Vagina (tissue), 2 donors: ENCODE data around the gene C3orf22. TPM values are rescaled to one million over a fixed set of nuclear protein-coding genes. Genes with fewer than 3 reads are reported as not detected.

Experiments used
- DNase-seq, 2 donors: peaks; one replicate each; pipeline ENCODE4 v3.0.0-alpha.2; 2017; ENCODE audit errors: extremely low spot score in 2 of 2
- H3K27ac ChIP-seq: fragments of 200-600 bp; sonication (generic); one replicate; pipeline ENCODE4 v1.5.1; 2019
- H3K27me3 ChIP-seq: fragments of 200-600 bp; sonication (generic); one replicate; pipeline ENCODE4 v1.5.1; 2019
- H3K36me3 ChIP-seq, 2 donors: fragments of 200-600 bp; sonication (generic); one replicate each; pipeline ENCODE4 v1.5.1; 2017 to 2019
- H3K4me1 ChIP-seq: fragments of 200-600 bp; sonication (generic); one replicate; pipeline ENCODE4 v1.5.1; 2019
- H3K4me3 ChIP-seq, 2 donors: fragments of 200-600 bp; sonication (generic); 1 replicate in 1 of 2; 2 replicates in 1 of 2; pipeline ENCODE4 v1.5.1; 2016 to 2019
- H3K9me3 ChIP-seq: fragments of 200-600 bp; sonication (generic); one replicate; pipeline ENCODE4 v1.5.1; 2019
- CTCF ChIP-seq, 3 experiments: fragments of 450-650 bp in 2 of 3; fragments of 200-600 bp in 1 of 3; sonication (generic) in 1 of 3; IDR thresholded peaks; one replicate each; pipeline ENCODE4 v1.5.1; 2017 to 2019; ENCODE audit warnings: antibody characterized with exemption in 3 of 3, mild to moderate bottlenecking in 2 of 3, moderate library complexity in 2 of 3
- POLR2A ChIP-seq, 2 donors: fragments of 450-650 bp; IDR thresholded peaks; one replicate each; pipeline ENCODE4 v1.6.1; 2017; ENCODE audit warnings: antibody characterized with exemption in 2 of 2, mild to moderate bottlenecking in 2 of 2, moderate library complexity in 2 of 2
- POLR2AphosphoS5 ChIP-seq, 2 donors: sonication (generic); formaldehyde crosslinking; IDR thresholded peaks; one replicate each; pipeline ENCODE4 v1.9.0; 2017; ENCODE audit warnings: antibody characterized with exemption in 2 of 2, mild to moderate bottlenecking in 2 of 2, low read depth in 1 of 2; ENCODE audit not compliant: insufficient read depth in 1 of 2
- intact Hi-C: fragments of 100-400 bp; cut with DNase I; formaldehyde crosslinking; loops from one replicate; pipeline ENCODE4 v1.15.1; 2023
- total RNA-seq: library from RNA; depleted of rRNA; stranded (reverse); fragments of >200 nt; gene quantifications from one replicate; pipeline ENCODE4 v1.2.3, GENCODE V29; 2016

Gene C3orf22
- total RNA-seq, 1 donor from 2014 or later = not detected

- no peaks in the 10 kb centered on the region for H3K4me1 ChIP-seq
- H3K27ac ChIP-seq = no peak overlapping the region
- intact Hi-C loops = no loop called here
- H3K36me3 ChIP-seq = no peaks in the 10 kb centered on the region
- H3K9me3 ChIP-seq = no peaks in the 10 kb centered on the region
- TF ChIP-seq CTCF (IDR thresholded peaks at IDR 0.05) (no peak), POLR2AphosphoS5 (IDR thresholded peaks at IDR 0.05; ENCODE audit: insufficient read depth in 1 of 2, low read depth in 1 of 2) (no peak), POLR2A (IDR thresholded peaks at IDR 0.05) (no peak)
- no peak for DNase-seq
- no peak overlapping the region for H3K4me3 ChIP-seq
- H3K27me3 ChIP-seq = no peaks in the 10 kb centered on the region
Measured at GRCh38 chr3:126538966-126539365, 19.8 kb downstream of the C3orf22 start.

DNA sequence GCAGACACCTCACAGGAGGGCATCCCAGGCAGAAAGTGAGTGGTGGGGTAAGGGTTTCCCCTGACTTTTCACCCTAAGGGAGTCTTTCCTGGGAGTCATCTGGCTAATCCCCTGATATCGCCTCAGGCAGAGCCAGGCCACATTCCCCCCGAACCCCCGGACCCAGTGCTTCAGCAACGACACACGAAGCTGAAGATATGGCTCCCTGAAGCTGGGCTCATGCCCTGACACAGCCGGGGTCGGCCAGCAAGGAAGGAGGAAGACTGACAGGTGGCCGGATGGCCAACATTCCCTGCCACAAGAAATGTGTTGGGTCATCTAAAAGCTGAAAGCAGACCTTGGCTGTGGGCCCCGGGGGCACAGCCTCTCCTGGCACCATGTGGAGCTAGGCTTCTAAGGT, 20.4 kb downstream of the C3orf22 start:
- no peaks in the 10 kb centered on the region for H3K27me3 ChIP-seq
- no peaks in the 10 kb centered on the region for H3K4me1 ChIP-seq
- H3K27ac ChIP-seq = no peak overlapping the region
- no peaks in the 10 kb centered on the region for H3K36me3 ChIP-seq
- intact Hi-C loops = no loop called here
- no peak overlapping the region for H3K4me3 ChIP-seq
- no peaks in the 10 kb centered on the region for H3K9me3 ChIP-seq
- no peak for DNase-seq
- no peak for TF ChIP-seq POLR2A (IDR thresholded peaks at IDR 0.05)
- no peak for TF ChIP-seq POLR2AphosphoS5 (IDR thresholded peaks at IDR 0.05; ENCODE audit: insufficient read depth in 1 of 2, low read depth in 1 of 2)
- no peak for TF ChIP-seq CTCF (IDR thresholded peaks at IDR 0.05)

- DNase-seq = no peak
- intact Hi-C loops = no loop called here
- Histone ChIP-seq H3K27ac (no peak overlapping the region), H3K4me1 (no peaks in the 10 kb centered on the region), H3K36me3 (no peaks in the 10 kb centered on the region), H3K9me3 (no peaks in the 10 kb centered on the region), H3K4me3 (no peak overlapping the region), H3K27me3 (no peaks in the 10 kb centered on the region)
- TF ChIP-seq POLR2A (IDR thresholded peaks at IDR 0.05) (no peak), POLR2AphosphoS5 (IDR thresholded peaks at IDR 0.05; ENCODE audit: insufficient read depth in 1 of 2, low read depth in 1 of 2) (no peak), CTCF (IDR thresholded peaks at IDR 0.05) (no peak)
Measured at GRCh38 chr3:126537730-126538281, 20.9 kb downstream of the C3orf22 start.

- DNase-seq = no peak
- Histone ChIP-seq H3K9me3 (no peaks in the 10 kb centered on the region), H3K27me3 (no peaks in the 10 kb centered on the region), H3K4me3 (no peak overlapping the region), H3K4me1 (no peaks in the 10 kb centered on the region), H3K36me3 (no peaks in the 10 kb centered on the region), H3K27ac (no peak overlapping the region)
- TF ChIP-seq CTCF (IDR thresholded peaks at IDR 0.05) (no peak), POLR2A (IDR thresholded peaks at IDR 0.05) (no peak), POLR2AphosphoS5 (IDR thresholded peaks at IDR 0.05; ENCODE audit: insufficient read depth in 1 of 2, low read depth in 1 of 2) (no peak)
- intact Hi-C loops = no loop called here
Measured at GRCh38 chr3:126537116-126537729, 21.5 kb downstream of the C3orf22 start.

DNA sequence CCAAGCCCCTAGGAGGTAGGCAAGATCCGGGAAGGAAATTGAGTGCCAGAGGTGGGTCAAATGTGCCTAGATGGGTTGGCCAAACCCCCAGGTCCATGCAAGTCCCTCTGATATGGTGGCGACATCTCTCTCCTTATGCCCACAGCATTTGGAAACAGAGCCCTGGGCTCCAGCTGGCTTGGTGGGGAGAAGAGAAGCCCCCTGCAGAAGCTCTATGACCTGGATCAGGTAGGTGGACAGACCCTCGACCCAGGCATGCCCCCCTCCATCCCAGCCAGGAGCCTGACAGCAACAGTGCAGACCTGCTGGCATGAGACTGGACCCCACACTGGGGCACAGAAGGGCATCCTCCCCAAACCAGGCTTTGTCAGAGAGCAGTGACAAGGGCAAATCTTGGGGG, 22.6 kb downstream of the C3orf22 start:
- H3K4me3 ChIP-seq = no peak overlapping the region
- no peak for DNase-seq
- H3K36me3 ChIP-seq = no peaks in the 10 kb centered on the region
- no peak for TF ChIP-seq CTCF (IDR thresholded peaks at IDR 0.05)
- no peak for TF ChIP-seq POLR2AphosphoS5 (IDR thresholded peaks at IDR 0.05; ENCODE audit: insufficient read depth in 1 of 2, low read depth in 1 of 2)
- TF ChIP-seq POLR2A (IDR thresholded peaks at IDR 0.05) = no peak
- H3K27ac ChIP-seq = no peak overlapping the region
- H3K9me3 ChIP-seq = no peaks in the 10 kb centered on the region
- intact Hi-C loops = no loop called here
- no peaks in the 10 kb centered on the region for H3K27me3 ChIP-seq
- no peaks in the 10 kb centered on the region for H3K4me1 ChIP-seq
